Activated CD4-positive, alpha-beta T cell treated with anti-CD3 and anti-CD28 coated beads, Interleukin-2, amount 50 U/mL, for 4 hours (primary cell): Measurements from ENCODE around the gene ZNF488.
"Not testable (repeated sequence)": the region's sequence is repeated elsewhere in the genome, so short reads cannot be mapped to it uniquely, and the experiment has no call there.

Source experiments
- DNase-seq, 2 experiments: peaks; one replicate each; pipeline ENCODE4 v3.0.0-alpha.2; 2020

The ZNF488 gene

GRCh38 chr10:47384148-47384921 lies at the start of gene ZNF488:
Gene ZNF488 (minus strand): TSS chr10:47384293. CDS start chr10:47368829, 15,464 bp downstream.
- peak; percentile 58 for DNase-seq

GRCh38 chr10:47425813-47426419 lies 41.8 kb upstream of the ZNF488 start:
- DNase-seq = no peak

GRCh38 chr10:47424231-47424630 lies 40.1 kb upstream of the ZNF488 start:
- no peak for DNase-seq

GRCh38 chr10:47423476-47423875 lies 39.4 kb upstream of the ZNF488 start:
- no peak for DNase-seq

- DNase-seq = no peak
Measured at GRCh38 chr10:47421057-47421952, 37.2 kb upstream of the ZNF488 start.

- DNase-seq = no peak
Measured at GRCh38 chr10:47420305-47421056, 36.4 kb upstream of the ZNF488 start.

- no peak for DNase-seq
Measured at GRCh38 chr10:47419421-47419820, 35.3 kb upstream of the ZNF488 start.

- DNase-seq = no peak
Measured at GRCh38 chr10:47418966-47419365, 34.9 kb upstream of the ZNF488 start.

GRCh38 chr10:47418321-47418720 lies 34.2 kb upstream of the ZNF488 start:
- no peak for DNase-seq

- DNase-seq = not testable (repeated sequence)
Measured at GRCh38 chr10:47416305-47417218, 32.5 kb upstream of the ZNF488 start.

- DNase-seq = no peak
Measured at GRCh38 chr10:47415520-47416304, 31.6 kb upstream of the ZNF488 start.

GRCh38 chr10:47414752-47415519 lies 30.8 kb upstream of the ZNF488 start:
- no peak for DNase-seq

GRCh38 chr10:47414227-47414592 lies 30.1 kb upstream of the ZNF488 start:
- DNase-seq = no peak

- no peak for DNase-seq
Measured at GRCh38 chr10:47413531-47414226, 29.6 kb upstream of the ZNF488 start.

GRCh38 chr10:47412869-47413268 lies 28.8 kb upstream of the ZNF488 start:
- no peak for DNase-seq

- no peak for DNase-seq
Measured at GRCh38 chr10:47412177-47412730, 28.2 kb upstream of the ZNF488 start.

GRCh38 chr10:47410862-47411261 lies 26.8 kb upstream of the ZNF488 start:
- no peak for DNase-seq

GRCh38 chr10:47410271-47410670 lies 26.2 kb upstream of the ZNF488 start:
- DNase-seq = no peak

GRCh38 chr10:47409866-47410256 lies 25.8 kb upstream of the ZNF488 start:
- DNase-seq = no peak
